SJSA1 (cell line): ENCODE results near the gene DLG2. TPM values are rescaled to one million over a fixed set of nuclear protein-coding genes. Genes with fewer than 3 reads are reported as not detected.

ENCODE experiments used
- DNase-seq, 2 experiments: peaks; one replicate each; pipeline ENCODE4 v3.0.0-alpha.2; 2015 to 2020; ENCODE audit warnings: low spot score in 2 of 2, low read depth in 1 of 2
- H3K27ac ChIP-seq: fragments of 250-450 bp; sonication (Bioruptor Pico); 2 replicates; pipeline ENCODE4 v1.5.1; 2020; ENCODE audit warnings: mild to moderate bottlenecking, moderate library complexity
- H3K27me3 ChIP-seq: fragments of 250-450 bp; sonication (Bioruptor Pico); replicated peaks from 2 replicates; pipeline ENCODE4 v1.5.1; 2020; ENCODE audit warnings: mild to moderate bottlenecking, moderate library complexity
- H3K36me3 ChIP-seq: fragments of 250-450 bp; sonication (Bioruptor Pico); 2 replicates; pipeline ENCODE4 v1.5.1; 2020; ENCODE audit warnings: mild to moderate bottlenecking
- H3K4me1 ChIP-seq: fragments of 250-450 bp; sonication (Bioruptor Pico); replicated peaks from 2 replicates; pipeline ENCODE4 v1.6.1; 2021; ENCODE audit warnings: mild to moderate bottlenecking
- H3K4me3 ChIP-seq: fragments of 250-450 bp; sonication (Bioruptor Pico); 2 replicates; pipeline ENCODE4 v1.5.1; 2020; ENCODE audit warnings: mild to moderate bottlenecking
- H3K9me3 ChIP-seq: fragments of 250-450 bp; sonication (Bioruptor Pico); replicated peaks from 2 replicates; pipeline ENCODE4 v1.5.1; 2020; ENCODE audit warnings: mild to moderate bottlenecking
- total RNA-seq: library from RNA; depleted of rRNA; stranded (reverse); fragments of >200 nt; shearing (Covaris generic); gene quantifications from 2 replicates; pipeline ENCODE4 v1.2.3, GENCODE V29; 2014

Gene DLG2
- total RNA-seq, 1 experiment from 2014 or later: 0.13 TPM

GRCh38 chr11:83866655-83867054 is 1760.5 kb downstream of the DLG2 start:
- Histone ChIP-seq H3K4me3 (no peak overlapping the region), H3K4me1 (no peaks in the 10 kb centered on the region), H3K36me3 (no peaks in the 10 kb centered on the region), H3K27ac (no peak overlapping the region), H3K9me3 (no peaks in the 10 kb centered on the region), H3K27me3 (no peaks in the 10 kb centered on the region)
- no peak for DNase-seq

- H3K9me3 ChIP-seq: no peaks in the 10 kb centered on the region
- H3K4me3 ChIP-seq: no peak overlapping the region
- H3K36me3 ChIP-seq: no peaks in the 10 kb centered on the region
- H3K27ac ChIP-seq: no peak overlapping the region
- H3K27me3 ChIP-seq: no peaks in the 10 kb centered on the region
- no peaks in the 10 kb centered on the region for H3K4me1 ChIP-seq
- DNase-seq: no peak
These were observed 1761.3 kb downstream of the DLG2 start for GRCh38 chr11:83865636-83866461.

- no peaks in the 10 kb centered on the region for H3K27me3 ChIP-seq
- H3K36me3 ChIP-seq: no peaks in the 10 kb centered on the region
- no peak for DNase-seq
- no peaks in the 10 kb centered on the region for H3K4me1 ChIP-seq
- no peak overlapping the region for H3K27ac ChIP-seq
- H3K9me3 ChIP-seq: no peaks in the 10 kb centered on the region
- H3K4me3 ChIP-seq: no peak overlapping the region
These were observed 1762.6 kb downstream of the DLG2 start for GRCh38 chr11:83864412-83865057.

DNA sequence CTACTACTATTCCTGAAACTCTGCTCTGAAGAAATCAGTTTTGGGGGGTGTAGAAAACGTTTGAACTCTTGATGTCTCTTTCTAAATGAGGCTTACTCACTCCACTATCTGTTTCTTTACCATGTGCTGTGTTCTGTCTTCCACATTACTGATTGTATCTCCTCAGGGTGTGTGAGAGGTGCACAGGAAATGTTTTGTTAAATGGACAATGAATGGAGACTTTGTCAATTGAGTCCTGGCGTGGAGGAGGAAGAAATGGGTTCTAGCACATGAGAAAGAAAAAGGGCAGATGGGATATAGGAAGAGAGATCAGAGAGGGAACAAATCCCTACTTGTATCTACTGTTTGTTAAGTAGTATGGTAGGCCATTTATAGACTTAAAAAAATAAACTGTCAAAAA is 1763.9 kb downstream of the DLG2 start:
- Histone ChIP-seq H3K4me1 (no peaks in the 10 kb centered on the region), H3K9me3 (no peaks in the 10 kb centered on the region), H3K27me3 (no peaks in the 10 kb centered on the region), H3K4me3 (no peak overlapping the region), H3K36me3 (no peaks in the 10 kb centered on the region), H3K27ac (no peak overlapping the region)
- DNase-seq: no peak

DNA sequence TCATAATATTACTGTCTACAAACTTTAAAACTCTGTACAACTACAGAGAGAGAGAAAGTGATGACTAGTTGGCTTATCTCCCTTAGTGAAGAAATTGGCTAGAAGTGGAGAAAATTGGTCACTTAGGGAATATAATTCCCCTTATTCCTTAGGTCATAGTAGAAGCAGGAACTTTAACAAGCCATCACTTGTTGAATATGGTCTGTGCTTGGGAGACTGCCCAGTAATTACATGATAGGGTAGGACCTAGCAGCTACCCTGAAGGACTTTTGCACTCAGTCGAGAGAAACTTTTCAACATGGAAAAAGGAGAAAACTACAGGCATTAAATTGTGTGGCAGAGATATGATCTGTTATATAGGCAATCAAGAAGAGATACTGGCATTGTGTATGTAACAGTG is 1764.5 kb downstream of the DLG2 start:
- Histone ChIP-seq H3K9me3 (no peaks in the 10 kb centered on the region), H3K36me3 (no peaks in the 10 kb centered on the region), H3K4me3 (no peak overlapping the region), H3K27ac (no peak overlapping the region), H3K27me3 (no peaks in the 10 kb centered on the region), H3K4me1 (no peaks in the 10 kb centered on the region)
- no peak for DNase-seq

DNA sequence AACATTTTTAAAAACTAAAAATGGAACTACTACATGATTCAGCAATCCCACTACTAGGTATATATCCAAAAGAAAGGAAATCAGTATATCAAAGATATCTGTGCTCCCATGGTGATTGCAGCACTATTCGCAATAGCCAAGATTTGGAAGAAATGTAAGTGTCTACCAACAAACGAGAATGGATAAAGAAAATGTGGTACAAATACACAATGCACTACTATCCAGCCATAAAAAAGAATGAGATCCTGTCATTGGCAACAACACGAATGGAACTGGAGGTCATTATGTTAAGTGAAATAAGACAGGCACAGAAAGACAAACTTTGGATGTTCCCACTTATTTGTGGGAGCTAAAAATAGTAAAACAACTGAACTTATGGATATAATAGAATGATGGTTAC is 1765.1 kb downstream of the DLG2 start:
- no peak overlapping the region for H3K27ac ChIP-seq

GRCh38 chr11:83858694-83859093 is 1768.5 kb downstream of the DLG2 start:
- Histone ChIP-seq H3K4me3 (no peak overlapping the region), H3K4me1 (no peaks in the 10 kb centered on the region), H3K9me3 (no peaks in the 10 kb centered on the region), H3K36me3 (no peaks in the 10 kb centered on the region), H3K27me3 (no peaks in the 10 kb centered on the region), H3K27ac (no peak overlapping the region)
- no peak for DNase-seq

More for the DNA sequence above, 1765.1 kb downstream of the DLG2 start:
- Histone ChIP-seq H3K4me1 (no peaks in the 10 kb centered on the region), H3K36me3 (no peaks in the 10 kb centered on the region), H3K27me3 (no peaks in the 10 kb centered on the region), H3K4me3 (no peak overlapping the region), H3K9me3 (no peaks in the 10 kb centered on the region)
- no peak for DNase-seq

GRCh38 chr11:83855237-83855636 is 1771.9 kb downstream of the DLG2 start:
- Histone ChIP-seq H3K4me3 (no peak overlapping the region), H3K27ac (no peak overlapping the region), H3K4me1 (no peaks in the 10 kb centered on the region), H3K9me3 (no peaks in the 10 kb centered on the region), H3K36me3 (no peaks in the 10 kb centered on the region), H3K27me3 (no peaks in the 10 kb centered on the region)
- no peak for DNase-seq

- Histone ChIP-seq H3K9me3 (no peaks in the 10 kb centered on the region), H3K27ac (no peak overlapping the region), H3K27me3 (no peaks in the 10 kb centered on the region), H3K4me3 (no peak overlapping the region), H3K36me3 (no peaks in the 10 kb centered on the region), H3K4me1 (no peaks in the 10 kb centered on the region)
- DNase-seq: no peak
These were observed 1774.2 kb downstream of the DLG2 start for GRCh38 chr11:83852775-83853442.

DNA sequence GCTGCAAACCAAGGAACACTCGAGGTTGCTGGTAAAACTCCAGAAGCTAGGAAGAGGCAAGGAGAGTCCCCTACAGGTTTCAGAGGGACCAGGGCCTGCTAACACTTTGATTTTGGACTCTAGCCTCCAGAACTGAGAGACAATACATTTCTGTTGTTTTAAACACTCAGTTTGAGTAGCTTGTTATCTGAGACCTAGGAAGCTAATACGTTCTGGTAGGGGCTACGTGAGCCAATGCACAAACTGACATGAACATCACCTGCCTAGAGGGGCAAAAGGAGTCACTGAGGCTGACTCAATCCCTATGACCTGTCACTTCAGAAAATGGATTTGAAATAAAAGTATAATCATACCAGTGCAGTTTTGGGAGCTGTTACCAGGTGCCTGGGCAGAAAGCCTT is 1775.1 kb downstream of the DLG2 start:
- Histone ChIP-seq H3K36me3 (no peaks in the 10 kb centered on the region), H3K27ac (no peak overlapping the region), H3K4me1 (no peaks in the 10 kb centered on the region), H3K4me3 (no peak overlapping the region), H3K9me3 (no peaks in the 10 kb centered on the region), H3K27me3 (no peaks in the 10 kb centered on the region)
- no peak for DNase-seq

DNA sequence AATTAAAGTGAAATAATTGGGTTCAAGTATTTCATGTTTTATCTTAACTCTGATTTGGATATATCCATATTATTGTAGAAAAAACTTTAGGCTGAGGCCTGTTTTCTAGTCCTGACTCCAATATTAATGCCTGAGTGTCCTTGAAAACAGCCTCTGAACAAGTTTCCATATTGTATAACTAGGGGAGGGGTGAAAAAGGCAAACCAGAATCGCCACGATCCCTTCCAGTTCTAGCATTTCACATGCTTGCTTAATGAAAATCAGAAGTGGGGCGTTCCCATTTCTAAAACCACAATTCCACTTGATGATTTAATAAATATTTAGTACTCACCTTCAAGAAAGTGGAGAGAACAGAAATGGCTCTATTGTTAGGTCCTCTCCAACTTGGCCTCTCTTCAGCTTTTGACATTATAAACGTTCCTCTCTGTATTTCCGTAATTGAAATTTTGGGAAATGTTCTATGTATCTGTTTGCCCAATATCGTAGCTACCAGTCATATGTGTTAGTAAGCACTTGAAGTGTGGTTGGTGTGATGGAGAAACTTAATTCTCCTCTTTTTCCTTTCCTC is 1779.6 kb downstream of the DLG2 start:
- no peaks in the 10 kb centered on the region for H3K4me1 ChIP-seq
- H3K27me3 ChIP-seq: no peaks in the 10 kb centered on the region
- no peaks in the 10 kb centered on the region for H3K36me3 ChIP-seq
- no peak overlapping the region for H3K4me3 ChIP-seq
- DNase-seq: no peak
- H3K27ac ChIP-seq: no peak overlapping the region
- no peaks in the 10 kb centered on the region for H3K9me3 ChIP-seq

GRCh38 chr11:83845797-83846196 is 1781.3 kb downstream of the DLG2 start:
- DNase-seq: no peak
- Histone ChIP-seq H3K4me1 (no peaks in the 10 kb centered on the region), H3K27me3 (no peaks in the 10 kb centered on the region), H3K9me3 (no peaks in the 10 kb centered on the region), H3K27ac (no peak overlapping the region), H3K4me3 (no peak overlapping the region), H3K36me3 (no peaks in the 10 kb centered on the region)

DNA sequence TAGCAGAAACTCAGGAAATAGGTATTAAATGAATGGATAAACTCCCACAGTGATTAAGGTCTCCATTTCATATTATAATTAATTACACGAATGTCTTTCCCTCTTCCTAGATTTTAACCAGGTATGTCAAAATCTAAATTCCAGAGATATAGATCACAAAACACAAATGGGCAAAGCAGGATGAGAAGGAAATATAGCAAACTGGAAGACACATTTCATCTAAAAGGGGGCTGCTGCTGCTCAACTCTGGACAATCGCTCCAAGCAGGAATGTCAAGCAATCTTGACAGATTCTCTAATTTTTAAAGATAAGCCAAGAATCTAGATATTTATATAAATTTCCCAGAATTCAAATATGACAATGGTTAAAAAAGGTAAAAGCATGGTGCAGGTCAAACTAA is 1786.8 kb downstream of the DLG2 start:
- Histone ChIP-seq H3K4me3 (no peak overlapping the region), H3K27ac (no peak overlapping the region), H3K4me1 (no peaks in the 10 kb centered on the region)

More for the DNA sequence above, 1786.8 kb downstream of the DLG2 start:
- DNase-seq: no peak
- Histone ChIP-seq H3K36me3 (no peaks in the 10 kb centered on the region), H3K9me3 (no peaks in the 10 kb centered on the region), H3K27me3 (no peaks in the 10 kb centered on the region)
